ENCODE results near the gene PLPP4. TPM values are rescaled to one million over a fixed set of nuclear protein-coding genes. Genes with fewer than 3 reads are reported as not detected.

The PLPP4 gene
- total RNA-seq, 6 donors from 2014 or later, result 0.20 to 0.54 TPM; not detected in 4

DNA sequence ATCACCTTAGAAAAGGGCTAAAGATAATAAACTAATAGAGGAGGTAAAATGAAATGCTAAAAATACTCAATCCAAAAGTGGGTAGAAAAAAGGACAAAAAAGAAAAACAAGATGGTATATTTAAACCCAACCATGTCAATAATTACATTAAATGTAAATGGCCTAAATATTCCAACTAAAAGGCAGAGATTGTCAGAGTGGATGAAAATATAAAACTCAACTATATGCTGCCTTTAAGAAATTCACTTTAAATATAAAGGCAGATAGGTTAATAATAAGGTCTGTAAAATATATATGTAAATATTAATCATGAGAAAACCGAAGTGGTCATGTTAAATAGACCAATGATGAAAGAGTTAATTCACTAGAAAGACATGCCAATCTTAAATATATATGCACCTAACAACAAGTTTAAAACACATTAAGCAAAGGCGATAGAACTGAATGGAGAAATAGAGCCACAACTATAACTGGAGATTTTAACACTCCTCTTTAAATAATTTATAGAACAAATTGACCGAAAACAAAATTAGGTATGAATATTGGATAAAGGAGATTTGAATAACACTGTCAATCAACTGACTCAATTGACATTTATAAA is 159.4 kb downstream of the PLPP4 start:
- H3K27ac ChIP-seq, result no peak overlapping the region
- H3K9me3 ChIP-seq, result peaks cover 6 to 10% (median 8%) of the 10 kb centered on the region in 4 donors
- WGBS, 2 donors, result 59 to 61% methylated on average over 3 of the region's 3 CpGs
- TF ChIP-seq POLR2AphosphoS5 (IDR thresholded peaks at IDR 0.05), result no peak
- no peak for TF ChIP-seq CTCF (IDR thresholded peaks at IDR 0.05)
- TF ChIP-seq EP300 (IDR thresholded peaks at IDR 0.05), result no peak
- TF ChIP-seq POLR2A (IDR thresholded peaks at IDR 0.05), result no peak
- no peak for ATAC-seq (ENCODE audit: low FRiP score in 2 of 2)
- H3K27me3 ChIP-seq, result no peaks in the 10 kb centered on the region
- H3K4me3 ChIP-seq, result no peak overlapping the region
- DNase-seq, result no peak
- H3K4me1 ChIP-seq, result no peaks in the 10 kb centered on the region
- H3K36me3 ChIP-seq, result no peaks in the 10 kb centered on the region

- WGBS, 2 donors, result 42 to 45% methylated on average over 1 of the region's 1 CpG
- H3K9me3 ChIP-seq, result no peaks in the 10 kb centered on the region
- no peak overlapping the region for H3K4me3 ChIP-seq
- no peak for TF ChIP-seq CTCF (IDR thresholded peaks at IDR 0.05)
- no peak overlapping the region for H3K27ac ChIP-seq
- H3K27me3 ChIP-seq, result no peaks in the 10 kb centered on the region
- no peaks in the 10 kb centered on the region for H3K4me1 ChIP-seq
- no peak for ATAC-seq (ENCODE audit: low FRiP score in 2 of 2)
- H3K36me3 ChIP-seq, result no peaks in the 10 kb centered on the region
- DNase-seq, result no peak
Measured at GRCh38 chr10:120628197-120628596, 171.2 kb downstream of the PLPP4 start.

- H3K9me3 ChIP-seq, result no peaks in the 10 kb centered on the region
- H3K4me1 ChIP-seq, result no peaks in the 10 kb centered on the region
- DNase-seq (no peak), ATAC-seq (ENCODE audit: low FRiP score in 2 of 2) (no peak)
- WGBS, 2 donors, result 59 to 64% methylated on average over 1 of the region's 1 CpG
- TF ChIP-seq EP300 (IDR thresholded peaks at IDR 0.05), result no peak
- no peak for TF ChIP-seq POLR2AphosphoS5 (IDR thresholded peaks at IDR 0.05)
- TF ChIP-seq CTCF (IDR thresholded peaks at IDR 0.05), result no peak
- no peak for TF ChIP-seq POLR2A (IDR thresholded peaks at IDR 0.05)
- no peak overlapping the region for H3K27ac ChIP-seq
- no peaks in the 10 kb centered on the region for H3K36me3 ChIP-seq
- no peaks in the 10 kb centered on the region for H3K27me3 ChIP-seq
- H3K4me3 ChIP-seq, result no peak overlapping the region
Measured at GRCh38 chr10:120630266-120630665, 173.2 kb downstream of the PLPP4 start.

DNA sequence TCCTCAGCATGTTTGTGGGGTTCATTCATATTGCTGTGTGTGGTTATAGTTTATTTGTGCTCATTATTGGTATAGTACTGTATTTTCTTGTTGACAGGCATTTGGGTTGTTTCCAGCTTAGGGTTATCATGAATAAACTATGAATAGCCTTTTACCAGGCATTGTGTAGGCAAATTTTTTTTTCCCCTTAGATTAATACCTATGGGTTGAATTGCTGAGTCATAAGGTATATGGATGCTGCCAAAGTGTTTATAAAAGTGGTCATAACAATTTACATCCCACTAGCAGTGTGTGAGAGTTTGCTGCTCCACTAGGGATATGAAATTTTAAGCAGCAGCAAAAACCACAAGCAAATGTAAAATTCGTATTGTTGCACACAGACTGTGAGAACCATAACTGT is 175.0 kb downstream of the PLPP4 start:
- Histone ChIP-seq H3K9me3 (no peaks in the 10 kb centered on the region), H3K27me3 (no peaks in the 10 kb centered on the region), H3K4me3 (no peak overlapping the region), H3K36me3 (no peaks in the 10 kb centered on the region), H3K27ac (no peak overlapping the region), H3K4me1 (no peaks in the 10 kb centered on the region)
- no peak for TF ChIP-seq POLR2A (IDR thresholded peaks at IDR 0.05)
- TF ChIP-seq EP300 (IDR thresholded peaks at IDR 0.05), result no peak
- no peak for TF ChIP-seq POLR2AphosphoS5 (IDR thresholded peaks at IDR 0.05)
- TF ChIP-seq CTCF (IDR thresholded peaks at IDR 0.05), result no peak
- ATAC-seq (ENCODE audit: low FRiP score in 2 of 2) (no peak), DNase-seq (no peak)
- WGBS, 2 donors, result 74 to 75% methylated on average over 1 of the region's 1 CpG

DNA sequence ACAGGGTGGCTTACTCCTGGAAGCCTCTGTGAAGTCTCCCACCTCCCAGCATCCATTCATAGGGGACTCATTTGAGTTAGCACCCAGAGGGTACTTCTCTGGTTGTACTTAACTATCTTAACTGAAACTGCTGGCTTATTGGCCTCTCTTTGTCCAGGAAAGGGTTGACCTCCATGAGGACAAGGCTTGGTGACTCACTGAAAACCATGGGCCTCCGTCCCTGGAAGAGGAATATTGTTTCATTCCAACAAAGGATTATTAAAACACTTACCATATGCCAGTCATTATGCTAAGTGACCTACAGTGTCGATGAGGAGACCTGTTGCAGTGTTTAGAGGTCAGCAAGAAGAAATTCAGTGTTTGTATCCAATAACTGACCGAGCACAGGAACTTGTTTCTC is 175.9 kb downstream of the PLPP4 start:
- DNase-seq (no peak), ATAC-seq (ENCODE audit: low FRiP score in 2 of 2) (no peak)
- Histone ChIP-seq H3K4me1 (no peaks in the 10 kb centered on the region), H3K36me3 (no peaks in the 10 kb centered on the region), H3K27ac (no peak overlapping the region), H3K27me3 (no peaks in the 10 kb centered on the region), H3K9me3 (no peaks in the 10 kb centered on the region), H3K4me3 (no peak overlapping the region)
- WGBS, 2 donors, result 62 to 80% methylated on average over 3 of the region's 3 CpGs
- no peak for TF ChIP-seq POLR2A (IDR thresholded peaks at IDR 0.05)
- no peak for TF ChIP-seq CTCF (IDR thresholded peaks at IDR 0.05)
- no peak for TF ChIP-seq EP300 (IDR thresholded peaks at IDR 0.05)
- no peak for TF ChIP-seq POLR2AphosphoS5 (IDR thresholded peaks at IDR 0.05)

All from upper lobe of left lung (tissue), 6 donors.